AG09319 (cell line): ENCODE data around the gene ASB4.

ENCODE experiments used
- DNase-seq: peaks from one replicate; pipeline ENCODE4 v3.0.0-alpha.2; 2010; ENCODE audit warnings: low read depth; ENCODE audit errors: extremely low read depth
- CTCF ChIP-seq: IDR thresholded peaks from 2 replicates; pipeline ENCODE4 v1.5.1; 2011; ENCODE audit warnings: low read depth, mild to moderate bottlenecking, inconsistent platforms, low read length, moderate library complexity

Gene ASB4

DNA sequence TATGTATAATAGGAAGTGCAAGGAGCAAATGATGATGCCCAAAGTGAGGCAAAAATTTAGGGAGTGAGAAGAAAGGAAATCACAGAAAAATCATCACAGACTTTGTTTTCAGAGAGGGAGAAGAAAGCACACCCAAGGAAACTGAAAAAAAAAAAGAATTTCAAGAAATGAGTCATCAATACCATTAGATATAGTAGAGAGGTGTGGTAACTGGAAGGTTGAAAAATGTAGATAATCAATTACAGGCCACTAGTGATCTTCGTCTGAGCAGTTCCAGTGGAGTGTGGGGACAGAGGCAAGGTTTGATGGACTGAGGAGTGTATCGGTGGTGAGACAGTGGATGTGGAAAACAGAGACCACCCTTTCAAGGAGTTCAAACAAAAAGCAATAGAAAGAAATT lies 31.7 kb downstream of the ASB4 start:
- no peak for DNase-seq
- TF ChIP-seq CTCF = no peak

DNA sequence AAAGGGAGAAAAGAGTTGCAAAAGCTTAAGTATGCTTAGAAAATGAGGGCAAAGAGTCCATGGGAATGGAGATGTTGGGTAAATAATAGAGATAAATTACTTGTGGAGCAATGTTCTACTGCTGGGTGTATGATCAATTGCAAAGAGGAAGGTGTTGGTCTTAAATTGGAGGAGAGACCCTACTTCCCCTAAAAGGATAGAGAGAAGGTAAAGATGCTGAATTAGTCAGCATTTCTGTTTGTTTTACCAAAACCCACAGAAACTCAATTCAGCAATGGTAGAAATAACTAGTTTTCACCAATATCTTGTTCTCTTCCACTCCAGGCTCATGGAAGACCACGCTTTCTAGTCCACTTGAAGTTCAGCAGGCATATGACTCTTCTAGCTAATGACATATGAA lies 32.1 kb downstream of the ASB4 start:
- no peak for TF ChIP-seq CTCF
- no peak for DNase-seq

GRCh38 chr7:95520136-95520535 lies 34.4 kb downstream of the ASB4 start:
- DNase-seq = no peak
- TF ChIP-seq CTCF = no peak

DNA sequence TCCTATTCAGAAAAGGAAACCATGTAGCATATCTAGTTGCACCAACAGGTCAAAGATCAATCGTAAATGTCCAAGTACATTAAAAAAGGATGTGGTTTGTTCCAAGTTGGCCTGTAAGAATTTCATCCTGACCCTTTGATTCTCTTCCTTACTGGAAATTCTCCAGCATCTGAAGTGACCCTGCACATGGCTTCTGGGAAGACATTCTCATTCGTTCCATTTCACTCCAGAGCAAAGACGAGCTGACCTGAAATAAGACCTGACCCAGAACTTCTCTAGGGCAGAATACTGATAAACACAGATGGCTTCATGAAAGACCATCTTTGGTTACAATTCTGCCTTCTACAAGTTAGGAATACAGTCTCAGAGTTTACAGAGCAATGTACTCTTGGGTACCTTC lies 39.8 kb downstream of the ASB4 start:
- DNase-seq = no peak
- no peak for TF ChIP-seq CTCF

GRCh38 chr7:95526128-95526738 lies 40.5 kb downstream of the ASB4 start:
- no peak for TF ChIP-seq CTCF
- no peak for DNase-seq

DNA sequence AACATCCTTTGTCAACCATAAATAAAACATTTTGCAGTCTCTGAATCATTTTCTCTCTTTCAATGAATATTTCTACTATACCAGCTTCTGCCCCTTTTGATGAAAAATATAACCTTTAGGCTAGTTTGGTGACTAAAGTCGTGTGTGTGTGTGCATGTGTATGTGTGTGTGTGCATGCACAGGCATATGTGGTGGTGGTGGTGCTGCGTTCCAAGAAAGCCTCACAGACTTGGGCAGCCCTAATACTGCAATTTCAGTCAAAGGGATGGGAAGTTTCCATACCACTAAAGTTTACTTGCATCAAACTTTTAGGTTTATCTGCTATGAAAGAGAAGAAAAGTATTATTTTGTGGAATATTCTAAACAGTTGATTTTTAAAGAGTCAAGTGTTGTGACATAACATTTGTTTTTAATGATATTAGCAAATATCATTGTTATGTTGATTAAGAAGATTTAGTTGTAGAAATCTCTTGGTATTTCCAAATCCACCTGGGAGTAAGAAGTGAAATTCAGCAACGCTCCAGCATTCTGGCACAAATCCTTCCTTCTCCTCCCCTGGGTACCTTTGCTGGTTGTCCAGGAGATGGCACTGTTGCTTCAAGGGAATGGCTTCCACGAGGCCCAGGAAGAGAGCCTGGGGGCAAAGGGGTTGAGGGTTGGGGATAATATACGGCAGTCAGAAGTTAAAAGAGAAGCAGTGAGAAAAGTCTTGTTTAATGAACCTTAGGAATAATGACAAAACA lies 41.5 kb downstream of the ASB4 start:
- peak; percentile 12 for DNase-seq

More for the DNA sequence above, 41.5 kb downstream of the ASB4 start:
- peak; percentile 92 for TF ChIP-seq CTCF
